SK-N-SH treated with all-trans-retinoic acid at 6 μM for 48 hours (cell line): ENCODE results near the gene TMCO5A.

Experiments used
- ARNTL ChIP-seq: fragments of 450-650 bp; formaldehyde crosslinking; IDR thresholded peaks from 2 replicates; pipeline ENCODE4 v1.5.0; 2020; ENCODE audit warnings: low read depth, mild to moderate bottlenecking, moderate library complexity, borderline replicate concordance
- ESRRG ChIP-seq: fragments of 250-450 bp; sonication (Bioruptor Pico); IDR thresholded peaks from 2 replicates; pipeline ENCODE4 v1.6.1; 2021; ENCODE audit warnings: mild to moderate bottlenecking
- GLIS3 ChIP-seq: fragments of 250-450 bp; sonication (Bioruptor Pico); IDR thresholded peaks from 2 replicates; pipeline ENCODE4 v1.5.0; 2020; ENCODE audit warnings: mild to moderate bottlenecking, moderate library complexity
- ISL1 ChIP-seq: fragments of 250-450 bp; sonication (Bioruptor Pico); IDR thresholded peaks from 2 replicates; pipeline ENCODE4 v2.1.2; 2022; ENCODE audit warnings: mild to moderate bottlenecking, moderate library complexity
- OSR1 ChIP-seq: fragments of 250-450 bp; sonication (Bioruptor Pico); IDR thresholded peaks from 2 replicates; pipeline ENCODE4 v1.8.0; 2022; ENCODE audit warnings: moderate library complexity, mild to moderate bottlenecking, inconsistent platforms
- PPARA ChIP-seq: fragments of 250-450 bp; sonication (Bioruptor Pico); IDR thresholded peaks from 2 replicates; pipeline ENCODE4 v1.5.0; 2020; ENCODE audit warnings: mild to moderate bottlenecking, borderline replicate concordance
- RARB ChIP-seq: fragments of 250-450 bp; sonication (Bioruptor Pico); IDR thresholded peaks from 2 replicates; pipeline ENCODE4 v1.8.0; 2021; ENCODE audit warnings: mild to moderate bottlenecking, moderate library complexity
- TOX ChIP-seq: fragments of 250-450 bp; sonication (Bioruptor Pico); IDR thresholded peaks from 2 replicates; pipeline ENCODE4 v1.8.0; 2021; ENCODE audit warnings: mild to moderate bottlenecking, moderate library complexity, borderline replicate concordance
- ZFP3 ChIP-seq: fragments of 250-450 bp; sonication (Bioruptor Pico); IDR thresholded peaks from 2 replicates; pipeline ENCODE4 v1.5.0; 2020; ENCODE audit warnings: mild to moderate bottlenecking, moderate library complexity
- ZFP30 ChIP-seq: fragments of 450-650 bp; formaldehyde crosslinking; IDR thresholded peaks from 2 replicates; pipeline ENCODE4 v1.5.0; 2022; ENCODE audit warnings: mild to moderate bottlenecking, moderate library complexity
- ZNF565 ChIP-seq: fragments of 450-650 bp; formaldehyde crosslinking; conservative IDR thresholded peaks from 2 replicates; pipeline ENCODE4 v1.5.0; 2020; ENCODE audit warnings: low read depth, mild to moderate bottlenecking, moderate library complexity
- TF ChIP-seq, protein P1 (sequence below): fragments of 250-450 bp; sonication (Bioruptor Pico); IDR thresholded peaks from 2 replicates; pipeline ENCODE4 v1.5.1; 2021; ENCODE audit warnings: mild to moderate bottlenecking, moderate library complexity
- TF ChIP-seq, protein P2 (sequence below): fragments of 250-450 bp; sonication (Bioruptor Pico); IDR thresholded peaks from 2 replicates; pipeline ENCODE4 v1.8.0; 2020; ENCODE audit warnings: mild to moderate bottlenecking, moderate library complexity, borderline replicate concordance
- TF ChIP-seq, protein P3 (sequence below): fragments of 250-450 bp; sonication (Bioruptor Pico); IDR thresholded peaks from 2 replicates; pipeline ENCODE4 v1.5.1; 2020; ENCODE audit warnings: low read depth, mild to moderate bottlenecking, moderate library complexity

DNA sequence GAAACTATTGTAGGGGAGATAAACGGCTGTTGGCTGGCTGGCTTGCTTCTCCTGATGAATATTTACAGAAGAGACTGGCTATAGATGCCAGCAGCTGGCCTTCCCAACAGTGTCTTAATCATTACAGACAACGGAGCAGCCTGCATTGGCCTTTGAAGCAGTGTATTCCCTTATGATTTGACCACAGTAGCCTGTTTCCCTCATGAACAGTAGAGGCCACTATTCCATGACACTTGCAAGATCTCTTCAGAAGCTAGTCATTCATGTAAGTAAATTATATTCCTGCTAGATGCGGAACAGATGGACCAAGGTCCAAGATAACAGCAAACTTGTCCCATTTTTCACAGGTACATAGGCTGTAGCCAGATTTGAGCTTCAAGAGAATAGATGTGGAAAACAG is 47.3 kb downstream of the TMCO5A start:
- no peak for TF ChIP-seq ZFP3 (CRISPR knock-in tag)
- no peak for TF ChIP-seq RARB (CRISPR knock-in tag)
- TF ChIP-seq ESRRG (CRISPR knock-in tag): no peak
- no peak for TF ChIP-seq ZFP30
- TF ChIP-seq, protein P1, sequence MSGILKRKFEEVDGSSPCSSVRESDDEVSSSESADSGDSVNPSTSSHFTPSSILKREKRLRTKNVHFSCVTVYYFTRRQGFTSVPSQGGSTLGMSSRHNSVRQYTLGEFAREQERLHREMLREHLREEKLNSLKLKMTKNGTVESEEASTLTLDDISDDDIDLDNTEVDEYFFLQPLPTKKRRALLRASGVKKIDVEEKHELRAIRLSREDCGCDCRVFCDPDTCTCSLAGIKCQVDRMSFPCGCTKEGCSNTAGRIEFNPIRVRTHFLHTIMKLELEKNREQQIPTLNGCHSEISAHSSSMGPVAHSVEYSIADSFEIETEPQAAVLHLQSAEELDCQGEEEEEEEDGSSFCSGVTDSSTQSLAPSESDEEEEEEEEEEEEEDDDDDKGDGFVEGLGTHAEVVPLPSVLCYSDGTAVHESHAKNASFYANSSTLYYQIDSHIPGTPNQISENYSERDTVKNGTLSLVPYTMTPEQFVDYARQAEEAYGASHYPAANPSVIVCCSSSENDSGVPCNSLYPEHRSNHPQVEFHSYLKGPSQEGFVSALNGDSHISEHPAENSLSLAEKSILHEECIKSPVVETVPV (CRISPR knock-in tag): no peak
- TF ChIP-seq ARNTL (CRISPR knock-in tag): no peak
- no peak for TF ChIP-seq GLIS3
- no peak for TF ChIP-seq TOX (CRISPR knock-in tag)
- no peak for TF ChIP-seq OSR1
- TF ChIP-seq, protein P2, sequence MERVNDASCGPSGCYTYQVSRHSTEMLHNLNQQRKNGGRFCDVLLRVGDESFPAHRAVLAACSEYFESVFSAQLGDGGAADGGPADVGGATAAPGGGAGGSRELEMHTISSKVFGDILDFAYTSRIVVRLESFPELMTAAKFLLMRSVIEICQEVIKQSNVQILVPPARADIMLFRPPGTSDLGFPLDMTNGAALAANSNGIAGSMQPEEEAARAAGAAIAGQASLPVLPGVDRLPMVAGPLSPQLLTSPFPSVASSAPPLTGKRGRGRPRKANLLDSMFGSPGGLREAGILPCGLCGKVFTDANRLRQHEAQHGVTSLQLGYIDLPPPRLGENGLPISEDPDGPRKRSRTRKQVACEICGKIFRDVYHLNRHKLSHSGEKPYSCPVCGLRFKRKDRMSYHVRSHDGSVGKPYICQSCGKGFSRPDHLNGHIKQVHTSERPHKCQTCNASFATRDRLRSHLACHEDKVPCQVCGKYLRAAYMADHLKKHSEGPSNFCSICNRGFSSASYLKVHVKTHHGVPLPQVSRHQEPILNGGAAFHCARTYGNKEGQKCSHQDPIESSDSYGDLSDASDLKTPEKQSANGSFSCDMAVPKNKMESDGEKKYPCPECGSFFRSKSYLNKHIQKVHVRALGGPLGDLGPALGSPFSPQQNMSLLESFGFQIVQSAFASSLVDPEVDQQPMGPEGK: no peak
- TF ChIP-seq ZNF565: no peak
- TF ChIP-seq, protein P3, sequence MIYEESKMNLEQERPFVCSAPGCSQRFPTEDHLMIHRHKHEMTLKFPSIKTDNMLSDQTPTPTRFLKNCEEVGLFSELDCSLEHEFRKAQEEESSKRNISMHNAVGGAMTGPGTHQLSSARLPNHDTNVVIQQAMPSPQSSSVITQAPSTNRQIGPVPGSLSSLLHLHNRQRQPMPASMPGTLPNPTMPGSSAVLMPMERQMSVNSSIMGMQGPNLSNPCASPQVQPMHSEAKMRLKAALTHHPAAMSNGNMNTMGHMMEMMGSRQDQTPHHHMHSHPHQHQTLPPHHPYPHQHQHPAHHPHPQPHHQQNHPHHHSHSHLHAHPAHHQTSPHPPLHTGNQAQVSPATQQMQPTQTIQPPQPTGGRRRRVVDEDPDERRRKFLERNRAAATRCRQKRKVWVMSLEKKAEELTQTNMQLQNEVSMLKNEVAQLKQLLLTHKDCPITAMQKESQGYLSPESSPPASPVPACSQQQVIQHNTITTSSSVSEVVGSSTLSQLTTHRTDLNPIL (CRISPR knock-in tag): no peak
- TF ChIP-seq ISL1: no peak
- no peak for TF ChIP-seq PPARA (CRISPR knock-in tag)
